HG02763 (cell line): ENCODE results near the gene MIA2.

Experiments used
- ATAC-seq: cut with Tn5 transposase; IDR thresholded peaks from one replicate; pipeline ENCODE4 v1.9.1; 2021; ENCODE audit warnings: mild to moderate bottlenecking, moderate library complexity; ENCODE audit not compliant: unreplicated experiment

MIA2 gene

DNA sequence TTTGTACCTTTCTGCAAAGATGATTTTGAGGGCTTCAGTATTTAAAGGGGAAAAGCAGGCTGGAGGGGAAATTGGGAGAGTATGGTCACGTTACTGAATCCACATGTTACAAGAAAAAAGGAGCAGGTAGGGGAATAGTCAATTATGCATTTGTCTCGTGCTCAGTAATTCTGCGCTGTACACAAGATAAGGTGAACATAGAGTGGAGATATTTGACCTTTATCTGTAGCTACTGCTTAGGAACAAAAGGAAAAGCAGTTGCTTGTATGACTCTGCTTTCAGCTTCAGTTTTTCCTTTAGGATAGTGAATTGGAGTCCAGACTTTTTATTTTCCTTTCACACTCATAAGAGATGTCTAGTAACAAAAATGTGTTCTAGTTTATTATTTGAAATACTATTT lies 148.7 kb downstream of the MIA2 start:
- no peak for ATAC-seq

DNA sequence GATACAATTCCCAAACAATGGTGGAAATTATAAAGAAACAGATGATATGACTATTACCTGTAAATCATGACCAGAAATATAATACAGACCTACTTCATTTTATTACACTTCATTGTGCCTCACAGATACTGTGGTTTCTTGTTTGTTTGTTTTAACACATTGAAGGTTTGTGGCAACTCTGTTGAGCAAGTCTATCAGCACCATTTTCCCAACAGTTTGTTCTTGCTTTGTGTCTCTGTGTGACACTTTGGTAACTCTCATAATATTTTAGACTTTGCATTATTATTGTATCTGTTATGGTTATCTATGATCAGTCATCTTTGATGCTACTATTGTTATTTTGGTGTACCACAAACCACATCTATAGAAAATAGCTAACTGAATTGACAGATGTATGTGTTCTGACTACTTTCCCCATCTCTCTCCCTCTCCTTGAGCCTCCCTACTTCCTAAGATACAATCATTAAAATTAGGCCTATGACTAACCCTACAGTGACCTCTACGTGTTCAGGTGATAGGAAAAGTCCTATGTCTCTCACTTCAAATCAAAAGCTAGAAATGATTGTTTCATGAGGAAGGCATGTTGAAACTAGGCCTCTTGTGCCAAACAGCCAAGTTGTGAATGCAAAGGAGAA lies 149.4 kb downstream of the MIA2 start:
- ATAC-seq, result no peak

GRCh38 chr14:39383741-39384140 lies 150.0 kb downstream of the MIA2 start:
- no peak for ATAC-seq

- ATAC-seq, result no peak
Observed at GRCh38 chr14:39384177-39384576, 150.5 kb downstream of the MIA2 start.

DNA sequence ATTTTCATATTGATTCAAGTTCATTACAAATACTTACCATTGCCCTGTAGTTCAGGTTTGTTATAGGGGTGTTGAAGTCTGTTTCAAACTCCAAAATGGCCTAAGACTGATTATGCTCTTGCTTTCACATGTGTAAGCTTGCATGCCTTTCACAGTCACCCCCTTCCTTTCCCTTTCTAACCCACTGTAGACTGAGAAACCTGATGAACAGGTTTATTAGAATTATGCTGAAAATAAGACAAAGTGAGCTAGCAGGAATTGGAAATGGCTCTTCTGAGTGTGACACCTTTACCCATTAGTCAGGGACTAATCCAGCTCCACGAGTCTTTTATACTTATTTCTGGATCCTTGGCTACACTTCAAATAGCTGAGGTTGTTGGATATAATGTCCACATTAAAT lies 159.6 kb downstream of the MIA2 start:
- no peak for ATAC-seq

- no peak for ATAC-seq
Observed at GRCh38 chr14:39395555-39396254, 162.0 kb downstream of the MIA2 start.

DNA sequence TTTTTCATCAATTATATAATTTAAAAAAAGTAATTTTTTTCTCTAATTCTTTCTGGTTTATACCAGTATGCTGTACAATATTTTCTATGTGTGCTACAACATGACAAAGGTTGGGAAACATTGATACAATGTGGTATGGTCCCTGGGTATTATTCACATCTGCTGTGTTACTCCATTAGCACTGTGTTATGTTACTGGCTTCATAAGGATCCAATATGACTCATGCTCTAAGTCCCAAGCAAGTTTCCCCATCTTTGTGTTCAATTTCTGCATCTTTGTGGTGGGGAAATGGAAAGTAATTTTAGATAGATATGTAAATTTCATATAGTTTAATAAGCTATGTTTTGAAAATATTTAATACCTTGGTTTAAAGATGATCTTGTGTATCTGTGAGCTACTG lies 162.7 kb downstream of the MIA2 start:
- no peak for ATAC-seq

GRCh38 chr14:39398382-39398781 lies 164.7 kb downstream of the MIA2 start:
- ATAC-seq, result no peak

GRCh38 chr14:39406560-39406959 lies 172.8 kb downstream of the MIA2 start:
- no peak for ATAC-seq

GRCh38 chr14:39416072-39416471 lies 182.4 kb downstream of the MIA2 start:
- ATAC-seq, result no peak

DNA sequence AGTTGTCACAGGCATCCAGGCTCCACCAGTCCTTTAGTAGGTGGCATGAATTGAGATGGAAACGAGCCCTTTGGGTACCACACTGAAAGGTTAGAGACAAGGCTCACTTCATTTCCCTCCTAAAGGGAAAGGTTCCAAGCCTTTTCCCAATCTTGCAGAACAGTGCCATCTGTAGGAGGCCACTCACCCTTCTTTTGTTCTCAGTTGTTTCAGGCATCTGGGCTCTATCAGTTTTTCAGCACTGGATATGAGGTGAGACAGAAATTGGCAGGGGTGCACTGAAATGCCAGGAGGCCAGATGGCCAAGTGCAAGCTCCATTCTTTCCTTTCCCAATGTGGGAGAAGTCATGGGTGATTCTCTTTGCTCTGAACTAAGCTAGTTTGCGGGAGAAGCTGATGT lies 183.3 kb downstream of the MIA2 start:
- ATAC-seq, result no peak

- ATAC-seq, result no peak
Observed at GRCh38 chr14:39419272-39419671, 185.6 kb downstream of the MIA2 start.

- ATAC-seq, result no peak
Observed at GRCh38 chr14:39422243-39422642, 188.5 kb downstream of the MIA2 start.

GRCh38 chr14:39423793-39424192 lies 190.1 kb downstream of the MIA2 start:
- no peak for ATAC-seq

- ATAC-seq, result no peak
Observed at GRCh38 chr14:39425947-39426346, 192.2 kb downstream of the MIA2 start.

DNA sequence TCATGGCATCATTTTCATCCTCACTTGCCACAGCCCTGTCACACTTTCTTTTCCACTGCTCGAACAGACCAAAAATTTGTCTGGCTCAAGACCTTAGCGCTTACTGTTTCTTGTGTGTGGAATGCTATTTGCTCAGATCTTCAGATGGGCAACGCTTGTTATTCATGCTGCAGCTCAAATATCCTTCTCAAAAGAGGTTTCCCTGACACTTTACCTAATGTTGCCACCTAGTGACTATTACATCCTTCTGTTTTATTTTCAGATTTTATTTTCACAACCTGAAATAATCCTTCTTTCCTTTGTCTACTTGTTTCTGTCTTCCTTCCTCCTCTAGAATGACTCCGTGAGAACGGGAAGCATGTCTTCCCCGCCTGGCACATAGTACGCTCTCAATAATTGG lies 192.9 kb downstream of the MIA2 start:
- no peak for ATAC-seq

GRCh38 chr14:39428118-39428517 lies 194.4 kb downstream of the MIA2 start:
- ATAC-seq, result no peak

DNA sequence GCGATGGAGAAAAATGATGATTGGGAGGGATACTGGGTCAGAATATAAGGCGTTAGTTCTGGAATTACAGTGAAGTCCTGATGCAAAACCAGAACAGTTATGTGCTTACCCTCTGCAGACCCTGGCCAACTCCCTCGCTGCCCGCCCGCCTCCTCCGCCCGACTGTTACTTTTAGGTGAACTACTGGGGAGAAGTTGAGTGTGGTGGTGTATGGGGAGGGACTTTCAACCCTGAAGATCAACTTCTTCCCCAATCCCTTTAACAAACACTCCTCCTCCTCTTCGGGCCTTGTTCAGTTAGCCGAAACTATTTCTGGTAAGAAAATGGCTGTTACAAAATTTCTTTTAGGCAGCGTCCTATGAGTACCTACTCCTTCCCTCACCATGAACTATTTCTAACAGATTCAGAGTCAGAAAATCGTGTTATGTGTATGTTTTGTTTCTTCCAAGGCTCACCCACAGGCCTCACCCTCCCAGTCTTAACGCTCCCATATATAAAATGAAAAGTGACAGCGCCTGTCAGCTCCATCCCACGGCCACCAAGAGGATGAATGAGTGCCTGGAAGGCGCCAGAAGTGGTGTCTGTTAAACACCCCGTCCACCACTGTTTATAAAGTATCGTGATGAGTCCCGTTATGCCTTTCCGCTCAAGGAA lies 197.2 kb downstream of the MIA2 start:
- ATAC-seq, result no peak

GRCh38 chr14:39431416-39432178 lies 197.9 kb downstream of the MIA2 start:
- peak; percentile 14 for ATAC-seq

DNA sequence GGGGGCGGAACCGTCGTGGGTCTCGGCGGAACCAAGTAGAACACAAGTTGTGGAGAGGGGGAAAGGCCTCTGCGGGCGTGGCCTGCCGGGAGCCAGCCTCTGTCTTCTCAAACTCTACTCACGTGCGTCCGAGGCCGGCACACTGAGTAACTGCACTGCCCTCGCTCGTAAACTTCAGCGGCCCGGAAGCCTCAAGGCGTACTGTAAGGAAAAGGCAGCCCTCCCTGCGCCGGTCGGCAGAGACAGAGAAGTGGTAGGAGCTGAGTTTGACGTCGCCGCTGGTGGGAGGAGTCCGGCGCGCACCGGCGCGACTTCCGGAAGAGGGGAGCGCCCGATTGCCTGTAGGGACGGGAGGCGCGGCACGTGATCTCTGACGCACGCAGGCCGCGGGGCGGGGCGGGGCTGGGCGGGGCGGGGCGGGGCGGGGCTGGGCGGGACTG lies 198.5 kb downstream of the MIA2 start, which contains the start of gene FBXO33:
TSS of gene FBXO33 (minus strand) at position 255 of the 440 bp plus-strand sequence. CDS start 271 bp downstream, outside the sequence.
- peak; percentile 83 for ATAC-seq
